ENCODE measurements around the gene ATP8A2. TPM values are rescaled to one million over a fixed set of nuclear protein-coding genes. Genes with fewer than 3 reads are reported as not detected.

ATP8A2 gene
- total and polyA plus RNA-seq, 10 of the 15 experiments (the other 5 are each of a cell fraction or from before 2014, with no cell fraction given): 0.01 to 0.04 (median 0.04) TPM; not detected in 7

GRCh38 chr13:26017196-26017921, 645.6 kb downstream of the ATP8A2 start (continued):
- no peak for TF ChIP-seq MLLT1 (IDR thresholded peaks at IDR 0.05)
- TF ChIP-seq ZNF622 (IDR thresholded peaks at IDR 0.05): no peak
- TF ChIP-seq MEF2B (IDR thresholded peaks at IDR 0.05; ENCODE audit: partially characterized antibody, poor library complexity, severe bottlenecking): no peak
- no peak for TF ChIP-seq BHLHE40 (IDR thresholded peaks at IDR 0.05; ENCODE audit: borderline replicate concordance in 1 of 2, low read depth in 2 of 2, low read length in 1 of 2)
- no peak for TF ChIP-seq IKZF1 (conservative IDR thresholded peaks at IDR 0.05)
- no peak for TF ChIP-seq RFX5 (IDR thresholded peaks at IDR 0.05; ENCODE audit: low read depth, low read length)
- no peak for TF ChIP-seq RELA (IDR thresholded peaks at IDR 0.05; ENCODE audit: borderline replicate concordance, partially characterized antibody)
- TF ChIP-seq IRF5 (IDR thresholded peaks at IDR 0.05; ENCODE audit: borderline replicate concordance): no peak
- TF ChIP-seq ZSCAN29 (IDR thresholded peaks at IDR 0.05): no peak
- no peak for TF ChIP-seq STAT3 (IDR thresholded peaks at IDR 0.05; ENCODE audit: low read depth, low read length)
- no peak for TF ChIP-seq HCFC1 (IDR thresholded peaks at IDR 0.05; ENCODE audit: low read length)

Data from GM12878 (cell line).